Measurements from ENCODE around the gene B4GALNT3.

DNA sequence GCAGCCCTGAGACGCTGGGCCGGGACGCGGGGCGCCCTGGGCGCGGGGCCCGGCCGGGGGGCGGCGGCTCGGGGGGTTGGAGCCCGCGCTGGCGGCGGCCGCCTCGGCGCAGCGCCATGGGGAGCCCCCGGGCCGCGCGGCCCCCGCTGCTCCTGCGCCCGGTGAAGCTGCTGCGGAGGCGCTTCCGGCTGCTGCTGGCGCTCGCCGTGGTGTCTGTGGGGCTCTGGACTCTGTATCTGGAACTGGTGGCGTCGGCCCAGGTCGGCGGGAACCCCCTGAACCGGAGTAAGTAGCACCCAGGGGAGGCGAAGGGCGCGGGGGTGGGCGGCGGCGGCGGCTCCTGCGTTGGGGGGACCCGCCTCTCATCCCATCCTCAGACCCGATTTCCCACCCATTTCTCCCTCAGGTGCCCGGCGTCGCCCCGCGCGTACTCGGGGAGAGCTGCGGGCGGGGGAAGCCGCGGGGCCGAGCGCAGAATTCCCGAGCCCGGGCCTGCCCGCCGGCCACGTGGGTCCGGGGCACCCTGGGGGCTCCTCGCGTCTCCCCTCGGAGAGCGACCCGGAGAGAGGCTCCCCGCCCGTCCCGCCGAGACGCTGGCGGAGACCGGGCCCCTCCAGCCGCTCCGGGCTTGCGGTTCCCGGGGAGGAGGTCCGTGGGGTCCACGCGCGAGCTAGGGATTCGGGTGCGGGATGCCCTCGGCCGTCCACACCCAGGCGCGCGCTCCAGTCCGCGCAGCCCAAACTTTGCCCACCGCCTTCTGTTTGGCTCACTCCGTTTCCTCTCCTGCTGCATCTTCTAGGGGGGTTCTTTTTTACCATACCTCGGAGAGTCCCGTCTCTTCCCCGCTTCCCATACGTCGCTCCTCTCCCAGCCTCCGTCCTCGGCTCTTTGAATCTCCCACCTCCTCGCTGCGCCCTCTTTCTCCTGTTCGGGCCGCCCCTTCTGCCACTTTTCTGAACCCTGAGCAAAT is 807 bp downstream of the B4GALNT3 start:
- no peak for TF ChIP-seq EP300 (IDR thresholded peaks at IDR 0.05)
- TF ChIP-seq, protein P1, sequence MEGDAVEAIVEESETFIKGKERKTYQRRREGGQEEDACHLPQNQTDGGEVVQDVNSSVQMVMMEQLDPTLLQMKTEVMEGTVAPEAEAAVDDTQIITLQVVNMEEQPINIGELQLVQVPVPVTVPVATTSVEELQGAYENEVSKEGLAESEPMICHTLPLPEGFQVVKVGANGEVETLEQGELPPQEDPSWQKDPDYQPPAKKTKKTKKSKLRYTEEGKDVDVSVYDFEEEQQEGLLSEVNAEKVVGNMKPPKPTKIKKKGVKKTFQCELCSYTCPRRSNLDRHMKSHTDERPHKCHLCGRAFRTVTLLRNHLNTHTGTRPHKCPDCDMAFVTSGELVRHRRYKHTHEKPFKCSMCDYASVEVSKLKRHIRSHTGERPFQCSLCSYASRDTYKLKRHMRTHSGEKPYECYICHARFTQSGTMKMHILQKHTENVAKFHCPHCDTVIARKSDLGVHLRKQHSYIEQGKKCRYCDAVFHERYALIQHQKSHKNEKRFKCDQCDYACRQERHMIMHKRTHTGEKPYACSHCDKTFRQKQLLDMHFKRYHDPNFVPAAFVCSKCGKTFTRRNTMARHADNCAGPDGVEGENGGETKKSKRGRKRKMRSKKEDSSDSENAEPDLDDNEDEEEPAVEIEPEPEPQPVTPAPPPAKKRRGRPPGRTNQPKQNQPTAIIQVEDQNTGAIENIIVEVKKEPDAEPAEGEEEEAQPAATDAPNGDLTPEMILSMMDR (IDR thresholded peaks at IDR 0.05) = no peak
- no peak for TF ChIP-seq POLR2AphosphoS5 (IDR thresholded peaks at IDR 0.05)
- TF ChIP-seq POLR2A (IDR thresholded peaks at IDR 0.05) = no peak
